C4-2B (cell line): ENCODE results near the gene GBE1.

Experiments used
- ZFX ChIP-seq: fragments of 450-650 bp; IDR thresholded peaks from 2 replicates; pipeline ENCODE4 v1.6.1; 2017
- TF ChIP-seq, protein P1 (sequence below): fragments of 450-650 bp; conservative IDR thresholded peaks from 2 replicates; pipeline ENCODE4 v1.5.1; 2017; ENCODE audit warnings: mild to moderate bottlenecking

GRCh38 chr3:81658322-81658997, 103.0 kb downstream of the GBE1 start:
- TF ChIP-seq, protein P1, sequence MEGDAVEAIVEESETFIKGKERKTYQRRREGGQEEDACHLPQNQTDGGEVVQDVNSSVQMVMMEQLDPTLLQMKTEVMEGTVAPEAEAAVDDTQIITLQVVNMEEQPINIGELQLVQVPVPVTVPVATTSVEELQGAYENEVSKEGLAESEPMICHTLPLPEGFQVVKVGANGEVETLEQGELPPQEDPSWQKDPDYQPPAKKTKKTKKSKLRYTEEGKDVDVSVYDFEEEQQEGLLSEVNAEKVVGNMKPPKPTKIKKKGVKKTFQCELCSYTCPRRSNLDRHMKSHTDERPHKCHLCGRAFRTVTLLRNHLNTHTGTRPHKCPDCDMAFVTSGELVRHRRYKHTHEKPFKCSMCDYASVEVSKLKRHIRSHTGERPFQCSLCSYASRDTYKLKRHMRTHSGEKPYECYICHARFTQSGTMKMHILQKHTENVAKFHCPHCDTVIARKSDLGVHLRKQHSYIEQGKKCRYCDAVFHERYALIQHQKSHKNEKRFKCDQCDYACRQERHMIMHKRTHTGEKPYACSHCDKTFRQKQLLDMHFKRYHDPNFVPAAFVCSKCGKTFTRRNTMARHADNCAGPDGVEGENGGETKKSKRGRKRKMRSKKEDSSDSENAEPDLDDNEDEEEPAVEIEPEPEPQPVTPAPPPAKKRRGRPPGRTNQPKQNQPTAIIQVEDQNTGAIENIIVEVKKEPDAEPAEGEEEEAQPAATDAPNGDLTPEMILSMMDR = no peak
- no peak for TF ChIP-seq ZFX
